ENCODE results near the gene MAP3K7.

MAP3K7 gene

DNA sequence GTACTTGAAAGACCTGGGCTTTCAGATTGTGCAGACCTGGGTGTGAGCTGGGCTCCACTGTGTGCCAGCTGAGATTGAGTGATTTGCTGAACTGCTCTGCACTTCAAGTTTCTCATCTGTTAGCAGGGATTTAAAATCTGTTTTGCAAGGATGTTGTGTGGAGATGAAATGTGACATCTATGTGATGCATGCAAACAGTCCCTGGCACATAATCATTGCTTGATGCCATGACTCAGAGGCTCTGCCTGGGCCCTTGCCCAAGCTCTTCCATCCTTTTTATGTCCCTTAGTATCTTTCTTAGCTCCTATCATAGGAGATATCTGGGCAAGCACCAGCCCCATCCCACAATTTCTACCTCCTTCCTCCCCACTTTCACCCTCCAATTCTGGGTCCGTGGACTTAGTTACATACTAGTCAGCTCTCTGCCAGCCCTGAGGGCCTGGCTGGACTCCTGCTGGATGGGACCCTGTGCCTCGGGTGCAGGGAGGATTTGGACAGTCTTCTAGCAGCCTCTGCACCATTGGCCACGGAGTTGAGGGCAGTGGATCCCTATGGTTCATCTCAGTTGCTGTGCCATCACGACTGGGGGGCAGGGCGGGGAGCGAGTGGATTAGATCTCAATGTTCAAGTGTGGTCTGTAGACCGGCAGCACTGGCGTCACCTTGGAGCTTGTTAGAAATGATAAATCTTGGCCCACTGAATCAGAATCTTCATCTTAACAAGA is 103.6 kb downstream of the MAP3K7 start:
- no peak for DNase-seq

- no peak for DNase-seq
These were observed 106.2 kb downstream of the MAP3K7 start for GRCh38 chr6:90480666-90481065.

- DNase-seq = no peak
These were observed 107.3 kb downstream of the MAP3K7 start for GRCh38 chr6:90479603-90479926.

GRCh38 chr6:90478789-90479602 is 107.9 kb downstream of the MAP3K7 start:
- peak; percentile 41 to 78 (median 71) for DNase-seq

GRCh38 chr6:90478278-90478677 is 108.6 kb downstream of the MAP3K7 start:
- DNase-seq = no peak

DNA sequence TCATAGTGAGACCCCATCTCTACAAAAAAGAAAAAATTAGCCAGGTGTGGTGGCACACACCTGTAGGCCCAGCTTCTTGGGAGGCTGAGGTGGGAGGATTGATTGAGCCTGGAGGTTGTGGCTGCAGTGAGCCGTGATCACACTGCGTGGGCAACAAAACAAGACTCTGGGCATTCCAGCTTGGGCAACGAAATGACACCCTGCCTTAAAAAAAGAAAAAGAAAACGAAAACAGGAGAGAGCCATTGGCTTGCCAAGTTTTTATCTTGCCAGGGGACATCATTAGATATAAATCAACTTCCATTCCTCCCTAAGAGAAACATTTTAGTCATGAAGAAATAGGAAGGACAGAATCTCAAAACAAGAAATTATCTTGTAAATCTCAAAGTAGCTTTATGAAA is 109.5 kb downstream of the MAP3K7 start:
- no peak for DNase-seq

GRCh38 chr6:90472716-90473115 is 114.2 kb downstream of the MAP3K7 start:
- DNase-seq = peak in 2 of 5 experiments; percentile 8 to 87

GRCh38 chr6:90471263-90471662 is 115.6 kb downstream of the MAP3K7 start:
- DNase-seq = peak in 1 of 5 experiments; percentile 55

- no peak for DNase-seq
These were observed 117.0 kb downstream of the MAP3K7 start for GRCh38 chr6:90469906-90470305.

DNA sequence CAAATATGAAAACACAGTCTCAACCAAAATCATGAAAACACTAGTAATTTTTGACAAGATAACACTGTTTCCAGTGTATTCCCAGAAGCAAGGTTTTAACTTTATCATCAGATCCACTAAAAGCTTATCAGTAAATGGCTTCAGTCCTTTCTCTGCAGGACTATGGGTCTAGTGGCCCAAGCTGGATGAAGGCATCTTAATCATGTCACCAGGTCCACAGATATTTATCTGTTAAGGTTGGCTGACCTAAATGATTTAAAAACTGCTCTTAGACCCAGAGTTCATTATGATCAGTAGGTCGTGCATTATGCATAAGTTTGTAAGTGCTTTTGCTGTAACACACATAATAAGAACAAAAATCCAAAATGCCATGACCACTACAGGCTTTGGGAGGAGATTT is 118.0 kb downstream of the MAP3K7 start:
- DNase-seq = no peak

DNA sequence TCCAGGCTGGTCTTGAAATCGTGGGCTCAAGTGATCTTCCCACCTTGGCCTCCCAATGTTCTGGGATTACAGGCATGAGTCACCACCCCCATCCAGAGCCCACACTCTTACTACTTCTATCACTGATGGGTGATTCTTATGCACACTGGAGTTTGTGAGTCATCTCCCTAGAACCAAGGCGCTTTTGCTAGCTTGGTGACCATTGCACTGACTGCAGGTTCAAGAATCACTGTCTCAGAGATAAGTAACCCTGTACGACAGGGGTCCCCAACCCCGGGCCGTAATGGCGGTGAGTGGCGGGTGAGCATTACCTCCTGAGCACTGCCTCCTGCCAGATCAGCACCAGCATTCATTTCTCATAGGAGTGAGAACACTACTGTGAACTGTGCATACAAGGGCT is 118.8 kb downstream of the MAP3K7 start:
- no peak for DNase-seq

DNA sequence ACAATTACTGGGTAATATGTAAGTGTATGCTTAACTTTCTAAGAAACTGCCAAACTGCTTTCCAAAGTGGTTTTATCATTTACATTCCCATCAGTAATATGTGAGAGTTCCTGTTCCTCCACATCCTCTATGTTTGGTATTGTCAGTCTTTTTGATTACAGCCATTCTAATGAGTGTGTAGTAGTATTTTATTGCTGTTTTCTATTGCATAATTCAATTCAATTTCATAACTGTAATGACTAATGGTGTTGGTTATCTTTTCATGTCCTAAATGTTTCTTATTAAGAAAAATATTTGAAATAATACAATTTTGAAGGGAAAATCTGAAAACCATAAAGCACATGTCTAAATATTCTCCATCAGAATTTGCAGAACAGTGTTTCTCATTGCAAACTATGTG is 119.3 kb downstream of the MAP3K7 start:
- no peak for DNase-seq

- DNase-seq = peak in 1 of 5 experiments; percentile 82
These were observed 120.5 kb downstream of the MAP3K7 start for GRCh38 chr6:90466154-90466940.

DNA sequence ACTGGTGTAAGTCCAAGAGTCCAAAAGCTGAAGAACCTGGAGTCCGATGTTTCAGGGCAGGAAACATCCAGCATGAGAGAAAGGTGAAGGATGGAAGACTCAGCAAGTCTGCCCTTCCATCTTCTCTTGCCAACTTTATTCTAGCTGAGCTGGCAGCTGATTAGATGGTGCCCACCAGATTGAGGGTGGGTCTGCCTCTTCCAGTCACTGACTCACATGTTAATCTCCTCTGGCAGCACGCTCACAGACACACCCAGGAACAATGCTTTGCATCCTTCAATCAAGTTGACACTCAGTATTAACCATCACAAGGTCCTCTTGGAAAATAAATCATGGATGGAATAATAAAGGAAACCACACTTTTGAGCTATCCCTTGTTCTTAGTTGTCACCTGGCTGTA is 121.2 kb downstream of the MAP3K7 start:
- no peak for DNase-seq

DNA sequence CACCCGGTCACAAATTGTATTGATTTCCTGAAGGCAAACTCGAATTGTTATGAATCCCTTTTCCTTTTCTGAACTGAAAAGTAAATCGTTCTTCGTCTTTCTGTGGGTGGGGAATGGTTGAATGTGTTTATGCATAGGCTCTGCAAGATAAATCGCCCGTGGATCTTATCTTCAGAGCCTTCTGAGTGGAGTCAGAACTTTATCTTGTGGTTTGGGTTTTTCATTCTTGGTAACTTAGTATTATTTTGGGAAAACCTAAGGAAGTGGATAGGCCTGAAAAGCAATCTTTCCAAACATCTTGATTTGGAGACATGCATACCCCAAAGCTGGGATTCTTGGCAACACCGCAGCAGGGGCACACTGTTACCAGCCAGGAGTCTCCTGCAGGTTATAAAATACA is 122.4 kb downstream of the MAP3K7 start:
- DNase-seq = no peak

GRCh38 chr6:90463874-90464273 is 123.0 kb downstream of the MAP3K7 start:
- DNase-seq = no peak

All from T-helper 2 cell (primary cell).